Gastrocnemius medialis (tissue), 4 donors: ENCODE results near the gene SEC24D.

Experiments
- POLR2A ChIP-seq, 2 donors: fragments of 450-650 bp; IDR thresholded peaks; one replicate each; pipeline ENCODE4 v1.6.1; 2017; ENCODE audit warnings: antibody characterized with exemption in 2 of 2, mild to moderate bottlenecking in 2 of 2, moderate library complexity in 2 of 2
- TF ChIP-seq, protein P1 (sequence below), 5 experiments: fragments of 450-650 bp in 3 of 5; fragments of 200-600 bp in 2 of 5; sonication (generic) in 2 of 5; IDR thresholded peaks in 4 of 5; conservative IDR thresholded peaks in 1 of 5; 1 replicate in 4 of 5; 2 replicates in 1 of 5; pipeline ENCODE4 v1.5.1; 2016 to 2019; ENCODE audit warnings: antibody characterized with exemption in 5 of 5, mild to moderate bottlenecking in 3 of 5, moderate library complexity in 3 of 5

DNA sequence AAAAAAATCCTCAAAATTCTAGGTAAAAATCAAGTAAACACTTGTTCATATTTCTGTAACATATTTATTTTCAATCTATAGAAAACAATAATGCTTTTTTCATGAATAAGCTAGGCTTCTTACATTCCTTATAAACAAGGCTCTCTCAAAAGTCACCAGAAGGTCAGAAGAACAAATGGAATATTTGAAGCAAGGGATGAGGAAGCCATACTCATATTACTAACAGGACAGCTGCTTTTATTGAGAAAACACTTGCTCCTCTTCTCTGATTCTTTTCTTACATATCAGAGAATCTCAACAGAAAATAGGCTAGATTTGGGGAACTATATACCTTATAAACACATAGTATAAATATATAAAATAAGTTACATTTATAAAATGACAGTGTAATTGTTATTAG lies 82.8 kb downstream of the SEC24D start:
- TF ChIP-seq POLR2A (IDR thresholded peaks at IDR 0.05), result no peak
- TF ChIP-seq, protein P1, sequence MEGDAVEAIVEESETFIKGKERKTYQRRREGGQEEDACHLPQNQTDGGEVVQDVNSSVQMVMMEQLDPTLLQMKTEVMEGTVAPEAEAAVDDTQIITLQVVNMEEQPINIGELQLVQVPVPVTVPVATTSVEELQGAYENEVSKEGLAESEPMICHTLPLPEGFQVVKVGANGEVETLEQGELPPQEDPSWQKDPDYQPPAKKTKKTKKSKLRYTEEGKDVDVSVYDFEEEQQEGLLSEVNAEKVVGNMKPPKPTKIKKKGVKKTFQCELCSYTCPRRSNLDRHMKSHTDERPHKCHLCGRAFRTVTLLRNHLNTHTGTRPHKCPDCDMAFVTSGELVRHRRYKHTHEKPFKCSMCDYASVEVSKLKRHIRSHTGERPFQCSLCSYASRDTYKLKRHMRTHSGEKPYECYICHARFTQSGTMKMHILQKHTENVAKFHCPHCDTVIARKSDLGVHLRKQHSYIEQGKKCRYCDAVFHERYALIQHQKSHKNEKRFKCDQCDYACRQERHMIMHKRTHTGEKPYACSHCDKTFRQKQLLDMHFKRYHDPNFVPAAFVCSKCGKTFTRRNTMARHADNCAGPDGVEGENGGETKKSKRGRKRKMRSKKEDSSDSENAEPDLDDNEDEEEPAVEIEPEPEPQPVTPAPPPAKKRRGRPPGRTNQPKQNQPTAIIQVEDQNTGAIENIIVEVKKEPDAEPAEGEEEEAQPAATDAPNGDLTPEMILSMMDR (IDR thresholded peaks at IDR 0.05 in 4 of 5, conservative IDR thresholded peaks at IDR 0.05 in 1 of 5), result no peak
